HEK293T (cell line): ENCODE results near the gene ERC2.

ENCODE experiments used
- BHLHE40 ChIP-seq: fragments of 450-650 bp; IDR thresholded peaks from 2 replicates; pipeline ENCODE4 v1.6.1; 2016; ENCODE audit warnings: mild to moderate bottlenecking, moderate library complexity, borderline replicate concordance
- CTBP1 ChIP-seq: fragments of 450-650 bp; IDR thresholded peaks from 2 replicates; pipeline ENCODE4 v1.6.1; 2016; ENCODE audit warnings: borderline replicate concordance
- FOXA1 ChIP-seq: fragments of 450-650 bp; IDR thresholded peaks from 2 replicates; pipeline ENCODE4 v1.6.1; 2016; ENCODE audit warnings: mild to moderate bottlenecking
- FOXK2 ChIP-seq: fragments of 450-650 bp; IDR thresholded peaks from 2 replicates; pipeline ENCODE4 v1.6.1; 2016; ENCODE audit warnings: mild to moderate bottlenecking
- FOXM1 ChIP-seq: fragments of 450-650 bp; IDR thresholded peaks from 2 replicates; pipeline ENCODE4 v1.6.1; 2017; ENCODE audit warnings: mild to moderate bottlenecking, borderline replicate concordance
- LEF1 ChIP-seq: fragments of 450-650 bp; IDR thresholded peaks from 2 replicates; pipeline ENCODE4 v1.6.1; 2017; ENCODE audit warnings: mild to moderate bottlenecking, borderline replicate concordance
- NFRKB ChIP-seq: fragments of 450-650 bp; IDR thresholded peaks from 2 replicates; pipeline ENCODE4 v1.6.1; 2016; ENCODE audit warnings: mild to moderate bottlenecking, moderate library complexity
- PKNOX1 ChIP-seq: fragments of 450-650 bp; IDR thresholded peaks from 2 replicates; pipeline ENCODE4 v1.6.1; 2016
- SP1 ChIP-seq: fragments of 450-650 bp; IDR thresholded peaks from 2 replicates; pipeline ENCODE4 v1.6.1; 2017
- SUZ12 ChIP-seq: fragments of 450-650 bp; IDR thresholded peaks from 2 replicates; pipeline ENCODE4 v1.6.1; 2016; ENCODE audit warnings: mild to moderate bottlenecking

- TF ChIP-seq NFRKB (no peak), SP1 (no peak), FOXK2 (no peak), BHLHE40 (no peak), FOXA1 (no peak), CTBP1 (no peak), FOXM1 (no peak), LEF1 (no peak), PKNOX1 (no peak), SUZ12 (no peak)
These were observed 70.5 kb downstream of the ERC2 start for GRCh38 chr3:56397798-56398197.
